IPS-15b (cell line): ENCODE results near the gene NEDD4.
"Not testable (repeated sequence)": the region's sequence is repeated elsewhere in the genome, so short reads cannot be mapped to it uniquely, and the experiment has no call there.

Experiments
- H3K27me3 ChIP-seq: one replicate; pipeline ENCODE4 v1.6.1; 2013; ENCODE audit warnings: low read length; ENCODE audit not compliant: control insufficient read depth, insufficient read depth
- H3K36me3 ChIP-seq: one replicate; pipeline ENCODE4 v1.6.1; 2013; ENCODE audit warnings: low read length; ENCODE audit not compliant: control insufficient read depth, insufficient read depth
- H3K4me1 ChIP-seq: one replicate; pipeline ENCODE4 v1.6.1; 2013; ENCODE audit warnings: mild to moderate bottlenecking, low read length; ENCODE audit not compliant: control insufficient read depth, insufficient read depth
- H3K4me3 ChIP-seq: one replicate; pipeline ENCODE4 v1.5.1; 2013; ENCODE audit warnings: low read depth, low read length
- H3K9ac ChIP-seq: one replicate; pipeline ENCODE4 v1.6.1; 2013; ENCODE audit warnings: low read depth, mild to moderate bottlenecking, low read length
- H3K9me3 ChIP-seq: one replicate; pipeline ENCODE4 v1.6.1; 2013; ENCODE audit warnings: mild to moderate bottlenecking, low read length; ENCODE audit not compliant: control insufficient read depth, insufficient read depth

The NEDD4 gene

DNA sequence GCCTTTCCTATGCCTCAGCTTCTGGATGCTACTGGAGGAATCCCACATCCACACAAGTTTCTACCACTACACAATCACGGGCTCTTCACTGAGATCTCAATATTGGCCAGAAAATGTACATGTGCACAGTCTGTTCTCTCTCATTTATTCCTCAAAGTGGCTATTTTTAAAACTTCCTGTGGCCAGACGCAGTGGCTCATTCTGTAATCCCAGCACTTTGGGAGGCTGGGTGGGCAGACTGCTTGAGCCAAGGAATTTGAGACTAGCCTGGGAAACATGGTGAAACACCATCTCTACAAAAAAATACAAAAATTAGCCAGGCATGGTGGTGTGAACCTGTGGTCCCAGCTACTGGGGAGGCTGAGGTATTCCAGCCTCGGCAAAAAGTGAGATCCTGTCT, 159.1 kb downstream of the NEDD4 start:
- H3K4me3 ChIP-seq: no peak overlapping the region
- no peaks in the 10 kb centered on the region for H3K9me3 ChIP-seq
- H3K4me1 ChIP-seq: no peaks in the 10 kb centered on the region
- H3K27me3 ChIP-seq: no peaks in the 10 kb centered on the region
- H3K9ac ChIP-seq: no peak overlapping the region
- no peaks in the 10 kb centered on the region for H3K36me3 ChIP-seq

- H3K9me3 ChIP-seq: no peaks in the 10 kb centered on the region
- H3K4me3 ChIP-seq: no peak overlapping the region
- no peaks in the 10 kb centered on the region for H3K4me1 ChIP-seq
- H3K9ac ChIP-seq: no peak overlapping the region
- H3K36me3 ChIP-seq: no peaks in the 10 kb centered on the region
- no peaks in the 10 kb centered on the region for H3K27me3 ChIP-seq
These were observed 163.6 kb downstream of the NEDD4 start for GRCh38 chr15:55829826-55830225.

GRCh38 chr15:55827955-55828354, 165.5 kb downstream of the NEDD4 start:
- H3K4me3 ChIP-seq: no peak overlapping the region
- no peaks in the 10 kb centered on the region for H3K27me3 ChIP-seq

GRCh38 chr15:55827204-55827603, 166.2 kb downstream of the NEDD4 start:
- Histone ChIP-seq H3K4me3 (no peak overlapping the region), H3K4me1 (no peaks in the 10 kb centered on the region), H3K36me3 (no peaks in the 10 kb centered on the region), H3K9me3 (no peaks in the 10 kb centered on the region), H3K9ac (no peak overlapping the region), H3K27me3 (no peaks in the 10 kb centered on the region)

More at GRCh38 chr15:55827955-55828354, 165.5 kb downstream of the NEDD4 start:
- H3K36me3 ChIP-seq: no peaks in the 10 kb centered on the region
- H3K9me3 ChIP-seq: no peaks in the 10 kb centered on the region
- no peaks in the 10 kb centered on the region for H3K4me1 ChIP-seq
- H3K9ac ChIP-seq: no peak overlapping the region

DNA sequence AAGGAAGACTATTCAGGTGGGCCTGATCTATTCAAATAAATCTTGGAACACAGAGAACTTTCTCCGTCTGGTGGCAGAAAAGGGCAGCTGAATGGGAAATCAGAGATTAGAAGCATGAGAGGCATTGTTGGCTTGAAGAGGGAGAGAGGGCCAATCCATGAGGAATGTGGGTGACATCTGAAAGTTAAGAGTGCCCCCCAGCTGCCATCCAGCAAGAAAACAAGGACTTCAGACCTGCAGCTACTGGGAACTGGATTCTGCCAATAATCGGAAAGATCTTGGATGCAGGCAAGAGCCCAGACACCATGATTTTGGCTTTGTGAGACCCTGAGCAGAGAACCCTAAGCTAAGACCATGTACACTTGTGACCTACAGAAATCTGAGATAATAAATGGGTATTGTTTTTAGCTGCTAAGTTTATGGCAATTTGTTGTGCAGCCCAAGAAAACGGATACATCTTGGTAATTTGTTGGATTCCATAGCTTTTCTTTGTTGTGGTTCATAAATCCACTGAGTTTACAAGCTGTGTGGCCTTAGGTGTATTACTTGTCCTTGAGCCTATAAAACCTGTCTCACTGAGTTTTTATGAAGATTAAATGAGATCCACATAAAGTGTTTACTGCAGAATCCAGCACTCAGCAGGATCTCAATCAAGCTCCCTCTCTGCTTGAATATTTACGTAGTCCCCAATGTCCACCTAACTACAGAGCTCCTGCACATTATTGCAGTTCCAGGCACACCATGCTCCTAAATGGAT, 168.4 kb downstream of the NEDD4 start:
- Histone ChIP-seq H3K4me3 (no peak overlapping the region), H3K36me3 (no peaks in the 10 kb centered on the region), H3K9ac (no peak overlapping the region), H3K9me3 (no peaks in the 10 kb centered on the region), H3K27me3 (no peaks in the 10 kb centered on the region), H3K4me1 (no peaks in the 10 kb centered on the region)

DNA sequence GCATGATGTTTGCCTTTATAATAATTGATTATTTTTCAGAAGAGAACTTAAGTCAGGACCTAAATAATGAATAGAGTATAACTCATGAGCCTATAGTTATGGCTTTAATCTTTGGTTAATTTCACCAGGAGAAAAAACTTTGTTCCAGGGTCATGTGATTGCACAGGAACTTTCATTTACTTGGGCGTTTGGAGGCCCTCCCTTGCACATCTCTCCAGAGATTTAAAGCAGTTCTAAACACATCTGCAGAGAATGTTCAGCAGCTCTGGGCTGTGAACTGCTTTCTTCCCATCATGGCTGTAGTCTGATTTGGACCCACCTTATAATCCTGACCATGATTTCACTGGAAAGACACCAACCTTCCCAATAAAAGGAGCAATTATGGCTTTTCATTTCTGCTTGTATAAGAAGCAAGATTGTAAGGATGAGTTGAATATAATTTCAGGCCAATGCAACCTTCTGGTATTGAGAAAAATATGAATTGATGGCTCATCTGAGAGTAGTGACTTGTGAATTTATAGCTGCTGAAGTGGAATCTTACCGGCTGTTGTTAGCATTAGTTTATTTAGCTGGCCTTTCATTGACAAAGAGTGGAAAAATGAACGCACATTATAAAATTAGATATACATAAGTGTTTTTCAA, 169.6 kb downstream of the NEDD4 start:
- no peaks in the 10 kb centered on the region for H3K36me3 ChIP-seq
- H3K27me3 ChIP-seq: no peaks in the 10 kb centered on the region
- H3K9me3 ChIP-seq: no peaks in the 10 kb centered on the region
- no peaks in the 10 kb centered on the region for H3K4me1 ChIP-seq
- H3K9ac ChIP-seq: no peak overlapping the region
- no peak overlapping the region for H3K4me3 ChIP-seq

GRCh38 chr15:55823191-55823670, 170.2 kb downstream of the NEDD4 start:
- no peak overlapping the region for H3K9ac ChIP-seq
- H3K4me1 ChIP-seq: no peaks in the 10 kb centered on the region
- H3K27me3 ChIP-seq: no peaks in the 10 kb centered on the region
- no peaks in the 10 kb centered on the region for H3K36me3 ChIP-seq
- no peak overlapping the region for H3K4me3 ChIP-seq
- H3K9me3 ChIP-seq: no peaks in the 10 kb centered on the region

DNA sequence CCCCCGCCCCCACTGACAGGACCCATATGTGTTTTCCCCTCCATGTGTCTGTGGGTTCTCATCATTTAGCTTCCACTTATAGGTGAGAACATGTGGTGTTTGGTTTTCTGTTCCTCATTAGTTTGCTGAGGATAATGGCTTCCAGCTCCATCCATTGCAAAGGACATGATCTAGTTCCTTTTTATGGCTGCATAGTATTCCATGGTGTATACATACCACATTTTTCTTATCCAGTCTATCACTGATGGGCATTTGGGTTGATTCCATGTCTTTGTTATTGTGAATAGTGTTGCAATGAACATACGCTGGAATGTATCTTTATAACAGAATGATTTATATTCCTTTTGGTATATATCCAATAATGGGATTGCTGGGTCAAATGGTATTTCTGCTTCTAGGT, 171.7 kb downstream of the NEDD4 start:
- not testable (repeated sequence) for H3K36me3 ChIP-seq, H3K27me3 ChIP-seq, H3K9ac ChIP-seq, H3K9me3 ChIP-seq, H3K4me3 ChIP-seq, H3K4me1 ChIP-seq

DNA sequence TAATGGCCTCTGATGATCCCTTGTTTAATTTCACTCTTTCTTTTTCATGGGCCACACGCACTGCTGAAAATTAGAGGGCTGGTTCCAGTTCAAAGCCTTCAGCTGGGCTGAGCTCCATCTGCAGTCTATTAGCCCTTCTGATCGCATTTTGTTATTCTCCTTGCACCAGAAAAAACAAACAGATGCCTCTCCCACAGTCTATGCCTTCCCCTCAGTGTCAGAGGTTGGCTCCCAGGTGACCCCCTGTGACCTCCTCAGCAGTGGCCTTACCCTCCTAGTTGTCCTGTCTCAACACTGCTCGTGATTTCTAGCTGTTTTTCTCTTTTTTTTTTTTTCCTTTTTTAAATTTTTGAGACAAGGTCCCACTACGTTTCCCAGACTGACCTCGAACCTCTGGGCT, 173.4 kb downstream of the NEDD4 start:
- no peaks in the 10 kb centered on the region for H3K27me3 ChIP-seq
- no peak overlapping the region for H3K9ac ChIP-seq
- no peaks in the 10 kb centered on the region for H3K36me3 ChIP-seq
- H3K4me3 ChIP-seq: no peak overlapping the region
- no peaks in the 10 kb centered on the region for H3K4me1 ChIP-seq
- no peaks in the 10 kb centered on the region for H3K9me3 ChIP-seq

DNA sequence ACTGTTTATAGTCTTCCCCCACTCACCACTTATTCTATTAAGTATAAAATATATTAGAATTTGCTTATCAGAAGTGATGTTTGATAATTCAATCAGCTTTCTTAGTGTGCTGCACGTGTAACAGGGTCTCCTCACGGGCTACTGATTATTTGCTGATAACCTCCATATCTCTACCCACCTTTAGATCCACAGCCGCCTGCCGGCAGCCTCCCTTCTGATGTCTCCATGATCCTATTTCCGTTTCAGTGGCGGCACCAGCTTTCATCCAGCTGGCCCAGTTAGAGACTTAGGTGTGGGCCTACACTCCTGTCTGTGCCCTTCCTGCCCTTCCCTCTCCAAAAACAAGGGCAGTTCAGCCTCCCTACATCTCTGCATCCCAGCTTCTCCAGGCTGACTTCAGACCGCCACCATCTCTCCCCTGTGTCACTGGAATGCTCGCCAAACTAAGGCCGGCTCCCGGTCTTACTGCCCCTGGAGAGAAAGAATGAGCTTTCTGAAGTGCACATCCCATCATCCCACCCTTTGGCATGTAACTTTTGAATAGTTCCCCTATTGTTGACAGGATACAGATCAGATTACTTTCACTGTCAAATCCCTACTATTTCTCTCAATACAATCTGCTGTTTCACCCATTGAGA, 173.9 kb downstream of the NEDD4 start:
- no peaks in the 10 kb centered on the region for H3K9me3 ChIP-seq
- no peaks in the 10 kb centered on the region for H3K4me1 ChIP-seq
- H3K9ac ChIP-seq: no peak overlapping the region
- H3K27me3 ChIP-seq: no peaks in the 10 kb centered on the region
- no peaks in the 10 kb centered on the region for H3K36me3 ChIP-seq
- H3K4me3 ChIP-seq: no peak overlapping the region

DNA sequence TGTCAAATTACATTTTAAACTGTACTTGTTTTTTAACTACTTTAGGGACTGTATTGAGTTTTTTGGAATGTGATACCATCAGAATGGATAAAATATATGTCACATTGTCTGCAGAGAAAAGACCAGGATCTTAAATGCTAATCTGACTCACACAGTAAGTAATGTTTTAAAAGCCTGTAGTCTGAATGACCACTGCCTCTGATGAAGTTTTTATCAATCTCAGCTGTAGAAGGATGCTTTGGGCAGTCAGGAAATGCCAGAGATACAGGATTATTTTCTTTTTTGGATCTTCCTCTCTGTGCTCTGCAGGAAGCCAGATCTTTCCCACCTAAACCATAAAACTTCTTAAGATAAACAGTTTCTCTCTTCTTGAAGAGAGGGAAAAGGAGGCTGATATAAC, 177.4 kb downstream of the NEDD4 start:
- no peaks in the 10 kb centered on the region for H3K27me3 ChIP-seq
- H3K9ac ChIP-seq: no peak overlapping the region
- no peaks in the 10 kb centered on the region for H3K4me1 ChIP-seq
- no peak overlapping the region for H3K4me3 ChIP-seq
- no peaks in the 10 kb centered on the region for H3K9me3 ChIP-seq
- no peaks in the 10 kb centered on the region for H3K36me3 ChIP-seq
